Mesendoderm (in vitro differentiated cells): ENCODE results near the gene LRRC4C. TPM values are rescaled to one million over a fixed set of nuclear protein-coding genes. Genes with fewer than 3 reads are reported as not detected.

Experiments
- DNase-seq: peaks from one replicate; pipeline ENCODE4 v3.0.0; 2013
- H2AK5ac ChIP-seq: 2 replicates; pipeline ENCODE4 v1.6.1; 2013; ENCODE audit warnings: low read length, inconsistent platforms
- H2BK120ac ChIP-seq: 2 replicates; pipeline ENCODE4 v1.6.1; 2013; ENCODE audit warnings: low read depth, mild to moderate bottlenecking, low read length, moderate library complexity, mixed read lengths
- H2BK15ac ChIP-seq: replicated peaks from 2 replicates; pipeline ENCODE4 v1.6.1; 2013; ENCODE audit warnings: low read depth, mild to moderate bottlenecking, moderate library complexity
- H2BK5ac ChIP-seq: 2 replicates; pipeline ENCODE4 v1.6.1; 2013; ENCODE audit warnings: low read length, inconsistent platforms
- H3K18ac ChIP-seq: 2 replicates; pipeline ENCODE4 v1.6.1; 2013; ENCODE audit warnings: mild to moderate bottlenecking, low read length, mixed read lengths
- H3K23ac ChIP-seq: one replicate; pipeline ENCODE4 v1.6.1; 2013; ENCODE audit warnings: low read length
- H3K27ac ChIP-seq: 2 replicates; pipeline ENCODE4 v1.5.1; 2013; ENCODE audit warnings: low read depth, mild to moderate bottlenecking, inconsistent platforms, low read length, moderate library complexity
- H3K27me3 ChIP-seq: 2 replicates; pipeline ENCODE4 v1.6.1; 2013; ENCODE audit warnings: low read length, control low read depth, mild to moderate bottlenecking, inconsistent platforms; ENCODE audit not compliant: insufficient read depth, poor library complexity
- H3K36me3 ChIP-seq: 2 replicates; pipeline ENCODE4 v1.6.1; 2013; ENCODE audit warnings: low read length, inconsistent platforms; ENCODE audit not compliant: control insufficient read depth, insufficient read depth
- H3K4ac ChIP-seq: one replicate; pipeline ENCODE4 v1.6.1; 2013; ENCODE audit warnings: low read depth, mild to moderate bottlenecking, low read length, moderate library complexity
- H3K4me1 ChIP-seq: 2 replicates; pipeline ENCODE4 v1.6.1; 2013; ENCODE audit warnings: low read depth, low read length, inconsistent platforms; ENCODE audit not compliant: control insufficient read depth
- H3K4me2 ChIP-seq: 2 replicates; pipeline ENCODE4 v1.6.1; 2013; ENCODE audit warnings: low read length
- H3K4me3 ChIP-seq: 2 replicates; pipeline ENCODE4 v1.5.1; 2013; ENCODE audit warnings: mild to moderate bottlenecking, low read length
- H3K56ac ChIP-seq: one replicate; pipeline ENCODE4 v1.6.1; 2013; ENCODE audit warnings: low read length
- H3K79me1 ChIP-seq: 2 replicates; pipeline ENCODE4 v1.6.1; 2013; ENCODE audit warnings: low read length, inconsistent platforms
- H3K79me2 ChIP-seq: 2 replicates; pipeline ENCODE4 v1.6.1; 2013; ENCODE audit warnings: mild to moderate bottlenecking, low read length; ENCODE audit not compliant: control insufficient read depth, insufficient read depth
- H3K9ac ChIP-seq: 2 replicates; pipeline ENCODE4 v1.6.1; 2013; ENCODE audit warnings: low read length, inconsistent platforms
- H4K5ac ChIP-seq: one replicate; pipeline ENCODE4 v1.6.1; 2013; ENCODE audit warnings: low read length
- H4K8ac ChIP-seq: one replicate; pipeline ENCODE4 v1.6.1; 2013; ENCODE audit warnings: low read depth, mild to moderate bottlenecking, control low read depth, low read length, moderate library complexity
- WGBS: extraction: QIAGEN DNeasy Blood & Tissue Kit; methylation state at CpG from one replicate; pipeline ENCODE4 v1.1.7; 2013; ENCODE audit warnings: low lambda C conversion rate, missing lambda C conversion rate; ENCODE audit not compliant: insufficient coverage; ENCODE audit errors: extremely low coverage; 5-methylcytosine and 5-hydroxymethylcytosine counted together
- small RNA-seq: library from polyadenylated mRNA; stranded (forward); fragments of <200 nt; extraction: miRNeasy Mini kit (QIAGEN cat#:217004); gene quantifications from one replicate; pipeline ENCODE3, GENCODE V24; 2013; ENCODE audit not compliant: insufficient read depth

The LRRC4C gene

DNA sequence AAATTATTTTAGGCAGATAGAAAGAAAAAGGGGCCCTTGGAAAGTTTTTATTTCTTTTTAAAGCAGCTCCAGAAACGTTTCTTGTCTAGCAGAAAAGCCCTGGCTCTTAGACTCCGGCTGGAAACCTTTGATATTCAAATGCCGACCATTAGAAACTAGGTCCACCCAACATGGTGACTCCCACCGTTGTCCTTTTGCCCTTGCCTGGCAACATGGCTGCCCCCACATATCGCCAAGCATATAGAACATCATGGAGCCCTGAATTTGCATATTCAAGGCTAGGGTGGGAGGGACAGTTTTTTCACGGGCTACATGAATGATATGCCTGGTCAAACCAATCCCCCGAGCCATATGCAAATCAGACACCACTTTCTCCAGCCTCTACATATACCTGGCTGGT is 1379.0 kb downstream of the LRRC4C start:
- Histone ChIP-seq H2BK120ac (no peak overlapping the region), H4K5ac (no peak overlapping the region), H3K18ac (no peak overlapping the region), H3K23ac (no peak overlapping the region), H2BK5ac (no peak overlapping the region), H3K4me3 (no peak overlapping the region), H3K56ac (no peak overlapping the region), H3K27ac (no peak overlapping the region), H3K36me3 (no peaks in the 10 kb centered on the region), H2BK15ac (no peak overlapping the region), H3K79me1 (no peaks in the 10 kb centered on the region), H3K4me2 (no peak overlapping the region), H2AK5ac (no peak overlapping the region), H3K9ac (no peak overlapping the region), H3K79me2 (no peaks in the 10 kb centered on the region), H3K27me3 (no peaks in the 10 kb centered on the region), H4K8ac (no peak overlapping the region), H3K4me1 (no peaks in the 10 kb centered on the region), H3K4ac (no peak overlapping the region)
- DNase-seq: no peak
- WGBS: no CpG with 5 or more reads among the region's 7 CpGs

Small RNA genes lying within 50 kb of the gene (small RNA-seq; reads per million reads assigned to genes)
- gene RF00019: not detected
- gene RNU6-365P: not detected
